Frontal cortex (tissue), 4 donors: ENCODE measurements around the gene STEAP2. TPM values are rescaled to one million over a fixed set of nuclear protein-coding genes. Genes with fewer than 3 reads are reported as not detected.

Experiments used
- DNase-seq, 2 donors: peaks; one replicate each; pipeline ENCODE4 v3.0.0; 2012; ENCODE audit warnings: low spot score in 2 of 2
- FAIRE-seq: peaks from 2 replicates; lab custom pipeline; 2012; peaks lifted over from hg19 to GRCh38; lab: Jason Lieb, UNC
- total RNA-seq: library from RNA; depleted of rRNA; stranded (reverse); fragments of >200 nt; gene quantifications from one replicate; pipeline ENCODE4 v1.2.3, GENCODE V29; 2014
- donor health status: control.
- donor health status: control.
- donor health status: control.

The STEAP2 gene
- total RNA-seq, 1 donor from 2014 or later, result 2.4 TPM

DNA sequence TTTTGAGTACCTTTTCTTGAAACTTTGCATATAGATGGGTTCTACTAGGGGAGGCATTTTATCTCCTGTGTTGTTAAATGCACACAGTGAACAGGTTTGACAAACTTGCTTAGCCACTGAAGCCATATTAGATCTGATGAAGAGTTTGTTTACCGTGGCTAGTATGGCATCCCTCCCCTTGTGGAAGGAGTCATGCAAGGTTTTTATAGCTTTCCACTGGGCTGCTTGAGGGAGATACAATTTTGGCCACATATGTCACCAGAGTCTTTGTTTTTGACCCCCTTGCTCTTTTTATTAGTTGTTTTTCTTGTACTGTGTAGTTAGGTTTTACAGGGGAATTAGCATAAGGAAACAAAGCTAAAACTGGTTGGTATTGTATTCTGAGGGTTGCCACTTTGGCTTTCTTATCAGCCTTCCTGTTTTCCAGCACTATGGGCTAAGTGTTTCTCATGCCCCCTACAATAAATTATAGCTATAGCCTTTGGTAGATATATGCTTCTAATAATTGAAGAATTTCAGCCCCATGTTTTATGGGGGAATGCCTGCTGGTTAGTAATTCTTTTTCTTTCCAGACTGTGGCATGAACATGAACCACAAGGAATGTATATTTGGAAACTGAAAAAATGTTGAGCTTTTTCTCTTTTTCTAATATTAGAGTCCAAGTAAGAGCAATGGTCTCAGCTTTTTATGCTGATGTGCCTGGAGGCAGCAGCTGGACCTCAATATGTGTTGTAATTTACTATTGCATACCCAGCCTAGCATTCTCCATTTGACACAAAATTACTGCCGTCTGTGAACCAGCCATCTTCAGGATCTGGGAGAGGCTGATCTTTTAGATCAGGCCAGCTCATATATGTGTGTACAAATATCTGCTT lies 18.4 kb upstream of the STEAP2 start:
- no peak for DNase-seq
- FAIRE-seq, result no peak

GRCh38 chr7:90194911-90195809 lies 16.4 kb upstream of the STEAP2 start:
- DNase-seq, result no peak
- no peak for FAIRE-seq

- no peak for FAIRE-seq
- DNase-seq, result no peak
Observed at GRCh38 chr7:90201500-90202195, 9.9 kb upstream of the STEAP2 start.

DNA sequence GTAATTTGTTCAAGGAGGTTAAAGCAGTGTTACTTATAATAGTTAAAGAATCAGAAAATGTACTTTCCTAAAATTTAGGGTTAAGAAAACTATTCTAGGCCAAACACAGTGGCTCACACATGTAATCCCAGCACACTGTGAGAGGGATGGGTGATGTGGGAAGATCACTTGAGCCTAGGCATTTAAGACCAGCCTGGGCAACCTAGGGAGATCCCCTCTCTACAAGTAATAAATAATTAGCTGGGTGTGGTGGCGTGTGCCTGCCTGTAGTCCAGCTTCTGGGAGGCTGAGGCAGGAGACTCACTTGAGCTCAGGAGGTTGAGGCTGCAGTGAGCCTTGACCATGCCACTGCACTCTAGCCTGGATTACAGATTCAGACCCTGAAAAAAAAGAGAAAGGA lies 3.6 kb upstream of the STEAP2 start:
- DNase-seq (no peak), FAIRE-seq (no peak)

- FAIRE-seq (no peak), DNase-seq (no peak)
Observed at GRCh38 chr7:90209776-90210175, 1.8 kb upstream of the STEAP2 start.

DNA sequence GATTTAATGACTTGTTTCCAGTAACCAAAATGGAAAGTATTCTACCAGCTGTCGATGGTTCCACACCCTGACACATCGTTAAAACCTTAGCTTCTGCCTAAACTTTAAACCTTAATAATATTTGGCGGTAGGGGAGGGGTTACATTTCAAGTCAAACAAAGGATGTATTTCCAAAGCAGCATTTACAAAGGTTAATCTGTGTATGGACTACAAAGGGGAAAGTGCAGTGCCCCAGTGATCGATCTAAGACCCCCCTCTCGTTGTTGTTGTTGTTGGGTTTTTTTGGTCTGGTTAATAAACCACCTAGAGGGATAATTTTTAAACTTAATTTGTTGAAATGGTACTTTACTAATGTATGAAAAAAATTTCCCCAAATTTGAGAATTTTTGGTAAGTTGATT lies 1.1 kb upstream of the STEAP2 start:
- FAIRE-seq, result no peak
- DNase-seq, result no peak

DNA sequence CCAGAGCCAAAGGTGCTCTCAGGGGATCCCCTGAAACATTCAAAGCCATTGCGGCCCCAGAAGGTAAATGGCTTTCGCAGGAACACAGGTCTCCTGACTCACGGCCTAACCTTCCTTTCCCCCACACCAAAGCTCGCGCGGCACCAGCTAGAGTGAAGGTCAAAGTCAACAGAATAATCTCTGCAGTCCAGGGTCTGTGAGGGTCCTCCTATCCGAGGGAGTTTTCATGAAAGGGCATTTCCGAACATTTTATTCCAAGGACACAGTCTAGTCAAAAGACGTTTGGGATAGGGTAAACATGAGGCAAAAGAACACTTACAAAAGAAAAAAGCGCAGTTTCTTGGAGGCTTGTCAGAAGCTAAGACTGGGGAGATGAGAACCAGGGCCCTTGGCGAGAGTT lies 559 bp upstream of the STEAP2 start:
- no peak for DNase-seq
- FAIRE-seq, result no peak

- no peak for FAIRE-seq
- DNase-seq, result no peak
Observed at GRCh38 chr7:90212149-90212495, 582 bp downstream of the STEAP2 start.

DNA sequence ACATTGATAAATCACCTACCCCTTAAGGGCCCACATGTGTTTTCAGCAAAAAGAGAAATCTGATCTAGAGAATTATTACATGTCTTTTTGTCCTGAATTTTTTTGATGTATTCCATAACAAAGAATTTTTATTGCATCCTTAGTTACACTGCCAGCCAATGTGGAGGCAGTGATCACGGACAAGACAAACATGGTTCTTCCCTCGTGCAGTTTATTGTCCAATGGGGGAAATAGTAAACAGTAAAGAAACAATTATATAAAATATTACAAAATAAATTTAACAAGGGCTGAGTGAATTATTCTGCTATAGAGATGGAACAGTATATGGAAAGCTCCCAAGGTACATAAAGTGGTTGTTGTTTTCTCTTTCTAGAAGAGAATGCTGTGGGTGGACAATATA lies 2.0 kb downstream of the STEAP2 start:
- DNase-seq, result no peak
- FAIRE-seq, result no peak

GRCh38 chr7:90216080-90216674 lies 4.6 kb downstream of the STEAP2 start:
- no peak for DNase-seq

GRCh38 chr7:90216771-90217170 lies 5.2 kb downstream of the STEAP2 start:
- DNase-seq (no peak), FAIRE-seq (no peak)

More at GRCh38 chr7:90216080-90216674, 4.6 kb downstream of the STEAP2 start:
- FAIRE-seq, result no peak

DNA sequence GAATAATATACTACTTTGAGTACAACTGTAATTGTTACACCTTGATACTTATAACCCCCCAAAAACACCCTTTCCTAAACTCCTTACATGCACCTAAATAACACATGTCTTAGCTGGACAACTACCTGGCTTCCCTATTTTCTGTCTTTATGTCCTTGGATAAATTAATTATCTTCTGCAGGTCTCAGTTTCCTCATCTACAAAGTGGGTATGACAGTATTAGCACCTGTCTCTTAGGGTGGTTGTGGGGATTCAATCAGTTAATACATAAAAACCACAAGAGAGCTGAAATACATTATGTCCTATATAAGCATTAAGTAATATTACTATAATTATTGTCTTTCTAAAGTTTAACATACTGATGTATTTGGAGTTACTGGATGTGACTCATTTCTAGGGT lies 10.8 kb downstream of the STEAP2 start:
- FAIRE-seq, result no peak
- no peak for DNase-seq

- FAIRE-seq (no peak), DNase-seq (no peak)
Observed at GRCh38 chr7:90222811-90223725, 11.5 kb downstream of the STEAP2 start.

DNA sequence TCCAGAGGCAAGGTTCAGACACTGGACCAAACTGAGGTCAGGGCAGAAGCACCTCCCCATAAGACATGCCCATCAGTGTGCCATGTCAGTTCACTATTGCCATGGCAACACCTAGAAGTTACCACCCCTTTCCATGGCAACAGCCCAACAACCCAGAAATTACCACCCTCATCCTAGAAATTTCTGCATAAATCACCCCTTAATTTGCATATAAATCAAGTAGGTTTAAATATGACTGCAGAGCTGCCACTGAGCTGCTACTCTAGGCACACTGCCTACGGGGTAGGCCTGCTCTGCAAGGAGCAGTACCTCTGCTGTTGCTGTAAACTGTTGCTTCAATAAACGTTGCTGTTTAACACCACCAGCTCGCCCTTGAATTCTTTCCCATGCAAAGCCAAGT lies 12.7 kb downstream of the STEAP2 start:
- no peak for DNase-seq
- no peak for FAIRE-seq

DNA sequence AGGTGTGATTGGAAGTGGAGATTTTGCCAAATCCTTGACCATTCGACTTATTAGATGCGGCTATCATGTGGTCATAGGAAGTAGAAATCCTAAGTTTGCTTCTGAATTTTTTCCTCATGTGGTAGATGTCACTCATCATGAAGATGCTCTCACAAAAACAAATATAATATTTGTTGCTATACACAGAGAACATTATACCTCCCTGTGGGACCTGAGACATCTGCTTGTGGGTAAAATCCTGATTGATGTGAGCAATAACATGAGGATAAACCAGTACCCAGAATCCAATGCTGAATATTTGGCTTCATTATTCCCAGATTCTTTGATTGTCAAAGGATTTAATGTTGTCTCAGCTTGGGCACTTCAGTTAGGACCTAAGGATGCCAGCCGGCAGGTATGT lies 13.6 kb downstream of the STEAP2 start:
- FAIRE-seq, result no peak

DNA sequence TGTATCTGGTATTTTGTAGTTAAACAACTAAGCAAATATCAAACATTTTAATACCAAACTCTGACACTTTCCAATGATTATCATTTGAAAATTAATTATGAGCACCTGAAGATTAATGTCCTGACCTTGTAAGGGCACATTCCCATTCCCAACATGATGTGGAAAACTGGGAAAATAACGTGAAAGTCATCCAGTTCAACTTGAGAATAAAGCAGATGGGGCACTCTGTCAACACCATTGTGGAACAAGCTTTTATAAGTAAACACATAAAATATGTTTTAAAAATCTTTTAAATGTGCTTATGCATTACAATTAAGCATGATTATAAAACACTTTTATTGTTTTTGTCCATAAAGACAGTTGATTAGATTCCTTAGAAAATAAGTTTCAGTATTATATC lies 14.1 kb downstream of the STEAP2 start:
- FAIRE-seq (no peak), DNase-seq (no peak)

More for the DNA sequence above, 13.6 kb downstream of the STEAP2 start:
- DNase-seq, result no peak

DNA sequence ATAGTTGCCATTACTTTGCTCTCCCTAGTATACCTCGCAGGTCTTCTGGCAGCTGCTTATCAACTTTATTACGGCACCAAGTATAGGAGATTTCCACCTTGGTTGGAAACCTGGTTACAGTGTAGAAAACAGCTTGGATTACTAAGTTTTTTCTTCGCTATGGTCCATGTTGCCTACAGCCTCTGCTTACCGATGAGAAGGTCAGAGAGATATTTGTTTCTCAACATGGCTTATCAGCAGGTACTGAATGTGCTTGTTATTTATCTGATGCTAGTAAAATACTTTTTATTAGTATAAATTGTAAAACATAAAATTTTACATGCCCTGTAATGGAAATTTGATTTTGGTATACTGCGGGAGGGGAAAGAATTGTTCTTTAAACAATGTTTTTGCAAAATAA lies 15.7 kb downstream of the STEAP2 start:
- no peak for DNase-seq
- FAIRE-seq, result no peak

DNA sequence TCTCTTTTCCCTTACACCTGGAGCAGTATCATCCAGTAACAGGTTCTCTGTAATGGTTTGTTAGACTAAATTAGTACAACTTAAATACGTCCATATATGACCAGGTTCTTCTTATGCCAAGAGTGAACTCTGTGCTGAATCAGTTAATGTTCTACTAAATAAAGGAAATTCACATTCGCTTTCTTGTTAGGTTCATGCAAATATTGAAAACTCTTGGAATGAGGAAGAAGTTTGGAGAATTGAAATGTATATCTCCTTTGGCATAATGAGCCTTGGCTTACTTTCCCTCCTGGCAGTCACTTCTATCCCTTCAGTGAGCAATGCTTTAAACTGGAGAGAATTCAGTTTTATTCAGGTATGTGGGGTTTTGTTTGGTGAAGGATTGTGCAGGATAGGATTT lies 18.1 kb downstream of the STEAP2 start:
- no peak for DNase-seq
- no peak for FAIRE-seq

- no peak for FAIRE-seq
Observed at GRCh38 chr7:90230834-90231233, 19.3 kb downstream of the STEAP2 start.

More at GRCh38 chr7:90230834-90231233, 19.3 kb downstream of the STEAP2 start:
- no peak for DNase-seq
